Putamen (tissue), 1 donor: ENCODE data around the gene HSPBAP1.
A peak's percentile ranks its signal among the peaks of the same experiment; 100 is the strongest.
"Not testable (repeated sequence)": the region's sequence is repeated elsewhere in the genome, so short reads cannot be mapped to it uniquely, and the experiment has no call there.

Experiments
- DNase-seq: peaks from one replicate; pipeline ENCODE4 v3.0.0-alpha.2; 2016; ENCODE audit warnings: low spot score

Gene HSPBAP1

DNA sequence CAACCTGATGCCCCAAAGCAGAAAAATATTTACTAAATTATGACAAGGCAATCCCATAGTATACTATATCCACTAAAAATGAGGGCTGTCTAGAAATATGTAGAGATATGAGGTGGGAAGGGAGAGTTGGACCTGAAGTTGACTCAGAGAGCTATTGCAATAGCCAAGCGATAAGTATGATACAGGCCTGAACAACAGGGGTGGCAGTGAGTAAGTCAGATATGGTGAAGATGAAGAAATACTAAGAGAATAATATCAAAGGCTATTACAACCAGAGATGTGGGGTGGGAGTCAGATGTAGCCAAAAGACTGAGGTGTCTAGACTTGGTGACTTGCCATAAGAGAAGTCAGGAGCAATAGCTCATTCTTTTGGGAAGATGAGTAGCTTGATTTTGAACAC, 9.2 kb downstream of the HSPBAP1 start:
- no peak for DNase-seq

DNA sequence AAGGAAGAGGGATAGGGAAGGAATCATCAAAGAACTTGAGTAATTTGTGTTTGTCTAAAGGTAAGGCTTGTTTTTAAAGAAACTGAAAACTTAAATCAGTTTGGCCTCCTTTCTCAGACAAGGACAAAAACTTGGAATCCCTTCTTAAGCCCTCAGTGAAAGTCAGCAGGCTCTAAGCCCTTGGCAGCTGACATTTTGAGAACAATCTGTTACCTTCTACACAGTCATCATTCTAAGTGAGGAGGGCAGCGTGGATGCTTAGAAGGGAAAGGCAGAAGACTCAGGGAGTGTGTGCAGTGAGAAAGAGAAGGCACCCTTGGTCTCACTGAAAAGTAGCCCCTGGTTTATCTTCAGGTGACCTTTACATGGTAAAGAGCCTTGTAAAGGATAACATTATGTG, 10.8 kb downstream of the HSPBAP1 start:
- no peak for DNase-seq

GRCh38 chr3:122777563-122777962, 16.1 kb downstream of the HSPBAP1 start:
- no peak for DNase-seq

DNA sequence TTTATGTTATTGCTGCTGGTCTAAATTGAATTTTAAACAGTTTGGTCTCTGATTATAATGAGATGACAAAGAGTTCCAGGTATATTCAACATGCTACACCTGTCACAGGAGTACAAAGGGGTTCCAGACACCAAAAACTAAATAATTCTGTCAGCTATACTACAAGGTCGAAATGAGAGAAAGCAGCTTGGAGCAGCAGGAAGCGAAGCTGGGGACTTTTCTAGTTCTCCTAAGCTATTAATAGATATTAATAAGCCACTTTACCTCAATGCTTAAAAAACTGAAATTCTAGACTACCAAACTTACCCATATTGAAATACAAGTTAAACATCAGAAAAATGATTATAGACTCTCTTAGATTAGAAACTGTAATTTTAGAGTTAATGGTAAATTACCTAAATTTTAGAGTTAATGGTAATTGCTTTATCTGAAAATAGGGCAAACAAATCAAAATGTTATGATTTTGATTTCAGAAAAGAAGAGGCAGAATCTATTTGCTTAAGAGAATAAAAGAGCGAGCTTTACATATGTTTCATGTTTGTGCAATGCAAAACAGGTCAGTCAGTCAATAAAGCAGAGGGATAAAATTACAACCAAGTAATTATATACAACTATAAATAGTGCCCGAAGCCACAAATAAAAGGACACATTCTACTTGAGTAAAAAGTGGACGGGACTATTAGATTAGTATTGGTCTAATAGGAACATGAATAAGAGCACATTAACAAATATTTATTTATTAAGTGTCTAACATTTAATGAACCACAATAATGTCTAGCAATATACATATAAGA, 16.8 kb downstream of the HSPBAP1 start:
- DNase-seq, result no peak

GRCh38 chr3:122774564-122774963, 19.1 kb downstream of the HSPBAP1 start:
- DNase-seq, result no peak

- no peak for DNase-seq
Observed at GRCh38 chr3:122773944-122774509, 19.6 kb downstream of the HSPBAP1 start.

DNA sequence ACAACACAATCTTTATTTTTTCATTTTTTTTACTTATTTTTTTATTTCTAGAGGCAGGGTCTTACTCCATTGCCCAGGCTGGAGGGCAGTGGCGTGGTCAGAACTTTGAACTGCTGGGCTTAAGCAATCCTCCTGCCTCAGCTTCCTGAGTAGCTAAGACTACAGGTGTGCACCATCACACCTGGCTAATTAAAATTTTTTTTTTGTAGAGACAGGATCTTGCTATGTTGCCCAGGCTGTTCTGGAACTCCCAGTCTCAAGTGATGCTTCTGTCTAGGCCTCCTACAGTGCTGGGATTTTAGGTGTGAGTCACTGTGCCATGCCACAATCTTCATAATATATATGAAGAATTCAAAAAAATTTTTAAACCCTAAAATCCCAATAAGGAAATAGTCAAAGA, 20.8 kb downstream of the HSPBAP1 start:
- DNase-seq, result no peak

DNA sequence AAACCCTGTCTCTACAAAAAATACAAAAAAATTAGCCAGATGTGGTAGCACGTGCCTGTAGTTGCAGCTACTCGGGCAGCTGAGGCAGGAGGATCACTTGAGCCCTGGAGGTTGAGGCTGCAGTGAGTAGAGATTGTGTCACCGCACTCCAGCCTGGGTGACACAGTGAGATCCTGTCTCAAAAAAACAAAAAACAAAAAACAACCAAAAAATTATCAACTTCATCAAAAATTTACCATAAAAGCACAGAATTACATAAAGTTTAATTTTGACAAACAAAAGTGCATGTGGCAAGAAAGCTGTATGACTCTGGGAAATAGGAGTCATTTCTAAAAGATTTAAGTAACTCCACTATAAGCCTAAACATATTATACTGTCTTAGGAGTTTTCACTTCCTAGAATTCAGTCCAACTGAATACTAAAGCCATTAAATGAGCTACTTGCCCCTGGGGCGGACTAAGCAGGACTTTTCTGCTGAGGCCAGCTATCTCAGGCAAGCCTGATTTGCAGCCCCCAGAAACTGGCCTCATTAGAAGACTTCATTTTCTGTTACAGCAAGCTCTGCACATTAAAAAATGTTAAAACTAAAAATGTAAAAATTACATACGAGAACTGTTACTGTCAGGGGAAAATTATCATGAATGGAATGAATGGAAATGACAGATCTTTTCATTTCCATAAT, 23.0 kb downstream of the HSPBAP1 start:
- no peak for DNase-seq

DNA sequence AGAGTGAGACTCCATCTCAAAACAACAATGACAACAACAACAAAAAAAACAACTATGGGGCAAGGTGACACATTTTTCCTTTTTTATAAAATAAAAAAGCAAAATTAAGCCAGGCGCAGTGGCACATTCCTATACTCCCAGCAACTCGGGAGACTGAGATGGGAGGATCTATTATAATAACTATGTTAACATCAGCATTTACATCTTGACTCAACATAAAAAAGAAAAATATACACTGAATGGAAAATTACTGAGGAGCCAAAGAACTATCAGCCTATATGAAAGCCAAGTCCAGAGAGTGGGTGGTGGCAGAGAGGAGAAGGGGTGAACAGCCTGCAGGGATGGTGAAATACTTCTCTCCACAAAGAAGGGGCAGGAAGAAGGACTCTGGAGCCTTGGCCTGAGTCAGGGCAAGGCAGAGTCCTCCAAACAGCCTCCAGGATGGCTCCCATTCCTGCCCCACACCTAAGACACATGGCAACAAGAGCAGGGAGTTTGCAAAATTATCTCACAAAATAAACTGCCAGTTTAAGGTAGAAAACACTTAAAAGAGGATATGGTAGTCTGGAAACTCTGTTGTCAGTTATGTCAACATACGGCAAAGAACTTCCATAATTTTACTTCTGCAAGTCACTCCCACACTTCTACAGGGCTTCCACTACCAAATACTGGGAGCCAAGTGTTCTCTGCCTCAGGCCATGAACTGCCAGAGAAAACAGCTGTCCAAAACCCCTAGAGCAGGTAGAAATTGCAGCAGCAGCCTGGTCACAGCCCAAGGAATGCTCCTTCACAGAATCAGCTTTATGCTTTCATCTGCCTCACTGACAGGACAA, 25.9 kb downstream of the HSPBAP1 start:
- no peak for DNase-seq

DNA sequence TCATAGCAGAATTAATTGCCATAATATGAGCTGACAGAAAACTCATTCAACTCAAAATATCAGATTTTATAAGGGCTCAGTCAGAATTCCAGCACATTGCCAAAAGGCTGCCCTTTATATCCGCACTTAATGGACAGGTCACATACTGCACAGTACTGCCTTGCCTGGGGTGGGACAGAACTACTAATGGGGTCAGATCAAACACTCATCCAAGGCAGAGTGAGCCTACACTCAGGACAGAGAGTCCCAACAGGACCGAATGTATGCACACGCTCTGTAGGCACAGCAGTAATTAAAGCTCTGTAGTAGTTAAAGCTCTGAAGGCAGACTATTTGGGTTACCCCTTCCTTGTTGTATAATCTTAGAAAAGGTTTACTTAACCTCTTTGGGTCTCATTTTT, 27.2 kb downstream of the HSPBAP1 start:
- DNase-seq, result no peak

DNA sequence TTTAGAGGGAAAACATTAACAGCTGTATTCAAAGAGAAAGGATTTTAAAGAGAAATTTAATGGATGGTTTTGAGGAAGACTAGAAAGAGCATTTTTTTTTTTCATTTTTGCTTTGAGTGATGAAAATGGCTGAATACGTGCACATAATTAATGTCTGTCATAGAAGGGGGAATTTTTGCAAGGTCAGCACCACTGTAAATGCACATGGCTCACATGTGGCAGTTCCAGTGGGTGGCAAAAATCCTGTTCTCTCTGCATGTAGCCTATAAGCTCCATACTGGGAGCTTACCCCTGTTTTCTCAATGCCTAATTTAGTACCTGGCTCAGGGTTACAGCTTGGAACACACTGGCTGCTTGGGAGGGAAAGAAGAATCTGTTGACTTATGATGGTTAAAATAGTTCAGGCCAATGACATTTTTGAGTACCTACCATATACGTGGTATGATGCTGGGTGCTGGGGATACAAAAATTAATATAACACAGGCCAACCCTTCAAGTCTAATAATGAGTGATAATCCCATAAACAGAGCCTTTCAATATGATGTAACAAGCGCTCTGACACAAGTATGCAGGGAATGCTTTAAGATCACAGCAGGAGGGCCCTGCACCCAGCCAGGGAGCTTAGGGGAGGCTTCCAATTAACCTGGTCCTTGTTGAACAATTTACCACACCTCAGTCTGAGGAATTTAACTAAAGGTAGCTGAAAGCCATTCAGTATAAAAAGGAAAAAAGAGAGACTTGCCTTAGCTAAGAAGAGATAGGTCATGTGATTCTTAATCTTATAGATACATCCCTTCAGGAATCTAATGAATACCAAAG, 33.0 kb downstream of the HSPBAP1 start:
- no peak for DNase-seq

GRCh38 chr3:122758877-122759560, 34.6 kb downstream of the HSPBAP1 start:
- no peak for DNase-seq

- DNase-seq, result no peak
Observed at GRCh38 chr3:122755491-122755890, 38.1 kb downstream of the HSPBAP1 start.

DNA sequence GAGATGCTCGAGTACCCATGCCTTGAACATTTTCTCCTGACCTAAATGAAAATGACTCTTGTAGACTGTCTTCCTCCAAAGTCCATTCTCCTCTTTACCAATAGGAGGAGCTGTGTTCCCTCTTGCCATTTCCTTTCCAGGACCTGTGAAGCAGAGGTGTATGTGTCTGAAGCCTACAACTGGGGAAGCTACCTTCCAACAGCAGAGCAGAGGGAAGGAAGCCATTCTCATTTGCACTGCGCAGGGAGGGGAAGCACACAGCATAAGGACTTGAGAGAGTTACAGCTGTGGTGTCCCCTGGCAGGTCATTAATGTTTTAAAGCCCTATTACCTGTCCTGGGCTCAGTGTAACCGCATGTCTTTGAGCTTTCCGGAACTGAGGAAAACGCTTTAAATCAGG, 38.7 kb downstream of the HSPBAP1 start:
- no peak for DNase-seq

DNA sequence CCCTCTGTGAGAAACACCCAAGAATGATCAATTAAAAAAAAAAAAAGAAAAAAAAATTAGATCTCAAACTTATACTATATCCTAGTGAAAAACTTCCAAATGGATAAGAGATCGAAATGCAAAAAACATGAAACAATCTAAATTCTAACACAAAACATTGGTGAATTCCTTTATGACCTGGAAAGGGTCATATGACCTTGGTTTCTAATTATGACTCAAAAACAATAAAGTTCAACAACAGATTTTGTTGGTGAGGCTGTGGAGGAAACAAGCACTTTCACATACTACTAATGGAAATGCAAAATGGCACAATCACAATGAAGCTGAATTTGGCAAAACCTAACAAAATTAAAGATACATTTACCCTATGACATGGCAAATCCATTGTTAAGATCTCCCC, 45.3 kb downstream of the HSPBAP1 start:
- no peak for DNase-seq

- not testable (repeated sequence) for DNase-seq
Observed at GRCh38 chr3:122747295-122747694, 46.3 kb downstream of the HSPBAP1 start.

- DNase-seq, result peak; percentile 16
Observed at GRCh38 chr3:122745369-122746021, 48.1 kb downstream of the HSPBAP1 start.

DNA sequence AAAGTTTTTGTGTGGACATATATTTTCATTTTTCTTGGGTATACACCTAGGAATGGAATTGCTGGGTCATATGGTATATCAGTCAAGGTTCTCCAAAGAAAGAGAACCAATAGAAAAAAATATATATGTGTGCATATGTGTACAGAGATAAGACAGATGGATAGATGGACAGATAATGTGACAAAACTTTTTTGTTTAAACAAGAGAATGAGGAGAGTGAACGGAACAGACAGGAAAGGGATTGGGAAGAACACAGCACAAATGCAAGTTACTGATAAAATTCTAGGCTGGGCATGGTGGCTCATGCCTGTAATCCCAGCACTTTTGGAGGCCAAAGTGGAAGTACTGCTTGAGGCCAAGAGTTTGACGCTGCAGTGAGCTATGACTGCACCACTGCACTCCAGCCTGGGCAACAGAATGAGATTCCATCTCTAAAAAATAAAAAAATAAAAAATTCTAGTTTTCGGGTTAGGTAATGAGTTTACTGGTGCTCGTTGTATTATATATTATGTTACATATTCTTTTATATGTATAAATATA, 50.0 kb downstream of the HSPBAP1 start:
- DNase-seq, result no peak

GRCh38 chr3:122742234-122742633, 51.4 kb downstream of the HSPBAP1 start:
- no peak for DNase-seq

GRCh38 chr3:122739172-122739571, 54.5 kb downstream of the HSPBAP1 start:
- DNase-seq, result no peak
